ENCODE measurements around the gene DOCK7.

Gene DOCK7

DNA sequence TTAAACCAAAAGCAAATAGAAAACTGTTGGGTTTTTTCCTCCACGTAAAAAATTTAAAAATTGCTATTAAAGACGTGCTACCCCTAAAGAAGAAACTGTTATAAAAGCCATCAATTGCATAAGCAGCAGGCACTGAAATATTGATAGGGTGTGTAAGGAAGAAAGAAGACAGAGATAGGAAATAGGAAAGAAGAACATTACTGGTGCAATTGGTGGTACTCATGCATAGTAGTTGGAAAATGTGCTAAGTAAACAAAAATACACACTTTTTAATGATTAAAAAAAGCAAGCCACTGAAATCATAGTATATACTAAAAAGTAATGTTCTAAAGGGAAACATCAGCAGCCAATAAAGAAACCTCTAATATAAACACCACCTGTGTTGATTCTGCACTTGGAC lies 143.6 kb downstream of the DOCK7 start:
- Histone ChIP-seq H3K27me3 (ENCODE audit: insufficient read depth, low read length) (no peaks in the 10 kb centered on the region), H3K9me3 (ENCODE audit: insufficient read depth, low read depth, low read length) (no peaks in the 10 kb centered on the region), H2BK12ac (ENCODE audit: low read length) (no peak overlapping the region), H3K9ac (ENCODE audit: low read length) (no peak overlapping the region), H3K14ac (ENCODE audit: low read length) (no peak overlapping the region), H4K12ac (ENCODE audit: low read depth, low read length) (no peak overlapping the region), H3K18ac (ENCODE audit: low read length) (no peak overlapping the region), H2AK5ac (ENCODE audit: low read length) (no peak overlapping the region), H3K23ac (ENCODE audit: low read length) (no peak overlapping the region), H3K4me2 (ENCODE audit: low read length) (no peak overlapping the region), H3K4me1 (ENCODE audit: control insufficient read depth in 1 of 2, insufficient read depth in 2 of 2, low read length in 2 of 2) (no peaks in the 10 kb centered on the region), H3K4me3 (ENCODE audit: low read depth, low read length) (no peak overlapping the region), H3K4ac (ENCODE audit: low read depth, low read length) (no peak overlapping the region), H4K8ac (ENCODE audit: low read depth, low read length) (no peak overlapping the region), H3K79me2 (ENCODE audit: control insufficient read depth, insufficient read depth, low read length, poor library complexity) (no peaks in the 10 kb centered on the region), H2BK5ac (ENCODE audit: low read depth, low read length, poor library complexity) (no peak overlapping the region), H3K79me1 (ENCODE audit: low read length) (no peaks in the 10 kb centered on the region), H3K27ac (ENCODE audit: low read depth, low read length) (no peak overlapping the region), H4K91ac (ENCODE audit: low read depth, low read length) (no peak overlapping the region), H2AFZ (ENCODE audit: insufficient read depth, low read length, poor library complexity) (no peak overlapping the region), H2BK120ac (ENCODE audit: insufficient read depth, low read length, poor library complexity) (no peak overlapping the region), H3K36me3 (ENCODE audit: control insufficient read depth in 1 of 2, insufficient read depth in 2 of 2, low read length in 2 of 2) (peaks cover 0 to 2% of the 10 kb centered on the region in 2 experiments)
- no peak for DNase-seq
- WGBS (ENCODE audit: extremely low coverage, insufficient coverage, insufficient read length): no CpG with 5 or more reads among the region's 2 CpGs

DNA sequence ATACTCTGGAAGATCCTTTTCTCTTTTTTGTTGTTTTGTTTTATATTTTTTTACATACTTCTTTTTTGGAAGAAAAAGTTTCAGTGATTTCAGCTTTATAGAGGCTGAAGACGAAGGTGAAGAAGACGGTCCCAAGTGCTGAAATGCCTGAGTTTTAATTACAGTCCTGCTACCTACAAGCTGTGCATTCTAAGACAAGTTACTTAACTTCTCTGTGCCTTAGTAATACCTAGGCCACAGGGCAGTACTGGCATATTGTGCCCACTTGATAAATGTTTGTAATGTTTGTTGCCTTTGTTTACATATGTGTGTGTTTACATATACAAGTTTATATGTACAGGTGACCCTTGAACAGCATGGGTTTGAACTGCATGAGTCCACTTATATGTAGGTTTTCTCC lies 147.1 kb downstream of the DOCK7 start:
- H4K12ac ChIP-seq (ENCODE audit: low read depth, low read length): no peak overlapping the region
- no peak overlapping the region for H3K4me2 ChIP-seq (ENCODE audit: low read length)
- H2AK5ac ChIP-seq (ENCODE audit: low read length): no peak overlapping the region
- H4K91ac ChIP-seq (ENCODE audit: low read depth, low read length): no peak overlapping the region
- no peak overlapping the region for H3K27ac ChIP-seq (ENCODE audit: low read depth, low read length)
- DNase-seq: no peak
- no peaks in the 10 kb centered on the region for H3K4me1 ChIP-seq (ENCODE audit: control insufficient read depth in 1 of 2, insufficient read depth in 2 of 2, low read length in 2 of 2)
- H3K36me3 ChIP-seq (ENCODE audit: control insufficient read depth in 1 of 2, insufficient read depth in 2 of 2, low read length in 2 of 2): peaks cover 3 to 4% of the 10 kb centered on the region in 2 experiments
- H3K27me3 ChIP-seq (ENCODE audit: insufficient read depth, low read length): no peaks in the 10 kb centered on the region
- no peaks in the 10 kb centered on the region for H3K79me1 ChIP-seq (ENCODE audit: low read length)
- no peak overlapping the region for H3K23ac ChIP-seq (ENCODE audit: low read length)
- no peaks in the 10 kb centered on the region for H3K79me2 ChIP-seq (ENCODE audit: control insufficient read depth, insufficient read depth, low read length, poor library complexity)
- no peaks in the 10 kb centered on the region for H3K9me3 ChIP-seq (ENCODE audit: insufficient read depth, low read depth, low read length)
- H2BK120ac ChIP-seq (ENCODE audit: insufficient read depth, low read length, poor library complexity): no peak overlapping the region
- no peak overlapping the region for H4K8ac ChIP-seq (ENCODE audit: low read depth, low read length)
- WGBS (ENCODE audit: extremely low coverage, insufficient coverage, insufficient read length): no CpG with 5 or more reads among the region's 2 CpGs
- no peak overlapping the region for H2BK12ac ChIP-seq (ENCODE audit: low read length)
- no peak overlapping the region for H3K14ac ChIP-seq (ENCODE audit: low read length)
- H3K4ac ChIP-seq (ENCODE audit: low read depth, low read length): no peak overlapping the region
- no peak overlapping the region for H3K9ac ChIP-seq (ENCODE audit: low read length)
- no peak overlapping the region for H2BK5ac ChIP-seq (ENCODE audit: low read depth, low read length, poor library complexity)
- H3K18ac ChIP-seq (ENCODE audit: low read length): no peak overlapping the region
- no peak overlapping the region for H2AFZ ChIP-seq (ENCODE audit: insufficient read depth, low read length, poor library complexity)
- no peak overlapping the region for H3K4me3 ChIP-seq (ENCODE audit: low read depth, low read length)

DNA sequence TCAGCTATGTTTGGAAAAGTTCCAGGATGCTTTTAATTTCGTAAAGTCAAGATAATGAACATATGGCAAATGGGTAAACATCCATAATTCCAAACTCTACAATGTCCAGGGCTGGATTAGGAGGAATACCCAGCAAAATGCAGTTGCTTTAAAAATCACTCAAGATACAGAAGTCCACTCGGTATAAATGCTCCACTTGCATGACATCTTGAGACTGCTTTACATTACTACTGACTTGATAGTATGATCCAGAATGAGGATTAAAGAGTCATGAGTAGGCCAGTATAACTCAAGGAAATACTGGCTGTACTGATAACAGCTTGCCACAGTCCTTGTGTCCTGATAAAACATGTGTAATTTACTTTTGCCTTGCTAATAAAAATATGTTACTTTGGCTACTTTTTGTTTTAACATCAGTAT lies 149.1 kb downstream of the DOCK7 start:
- Histone ChIP-seq H3K9me3 (ENCODE audit: insufficient read depth, low read depth, low read length) (no peaks in the 10 kb centered on the region), H3K79me2 (ENCODE audit: control insufficient read depth, insufficient read depth, low read length, poor library complexity) (no peaks in the 10 kb centered on the region), H2BK12ac (ENCODE audit: low read length) (no peak overlapping the region), H2AFZ (ENCODE audit: insufficient read depth, low read length, poor library complexity) (no peak overlapping the region), H2AK5ac (ENCODE audit: low read length) (no peak overlapping the region), H2BK5ac (ENCODE audit: low read depth, low read length, poor library complexity) (no peak overlapping the region), H4K12ac (ENCODE audit: low read depth, low read length) (no peak overlapping the region), H3K18ac (ENCODE audit: low read length) (no peak overlapping the region), H3K27me3 (ENCODE audit: insufficient read depth, low read length) (no peaks in the 10 kb centered on the region), H3K4me2 (ENCODE audit: low read length) (no peak overlapping the region), H3K4me1 (ENCODE audit: control insufficient read depth in 1 of 2, insufficient read depth in 2 of 2, low read length in 2 of 2) (no peaks in the 10 kb centered on the region), H3K14ac (ENCODE audit: low read length) (no peak overlapping the region), H2BK120ac (ENCODE audit: insufficient read depth, low read length, poor library complexity) (no peak overlapping the region), H3K36me3 (ENCODE audit: control insufficient read depth in 1 of 2, insufficient read depth in 2 of 2, low read length in 2 of 2) (peaks cover 7 to 9% of the 10 kb centered on the region in 2 experiments), H3K4me3 (ENCODE audit: low read depth, low read length) (no peak overlapping the region), H4K91ac (ENCODE audit: low read depth, low read length) (no peak overlapping the region), H3K23ac (ENCODE audit: low read length) (no peak overlapping the region), H3K9ac (ENCODE audit: low read length) (no peak overlapping the region), H3K79me1 (ENCODE audit: low read length) (no peaks in the 10 kb centered on the region), H3K27ac (ENCODE audit: low read depth, low read length) (no peak overlapping the region), H3K4ac (ENCODE audit: low read depth, low read length) (no peak overlapping the region), H4K8ac (ENCODE audit: low read depth, low read length) (no peak overlapping the region)
- WGBS (ENCODE audit: extremely low coverage, insufficient coverage, insufficient read length): no CpG with 5 or more reads among the region's 2 CpGs
- no peak for DNase-seq

DNA sequence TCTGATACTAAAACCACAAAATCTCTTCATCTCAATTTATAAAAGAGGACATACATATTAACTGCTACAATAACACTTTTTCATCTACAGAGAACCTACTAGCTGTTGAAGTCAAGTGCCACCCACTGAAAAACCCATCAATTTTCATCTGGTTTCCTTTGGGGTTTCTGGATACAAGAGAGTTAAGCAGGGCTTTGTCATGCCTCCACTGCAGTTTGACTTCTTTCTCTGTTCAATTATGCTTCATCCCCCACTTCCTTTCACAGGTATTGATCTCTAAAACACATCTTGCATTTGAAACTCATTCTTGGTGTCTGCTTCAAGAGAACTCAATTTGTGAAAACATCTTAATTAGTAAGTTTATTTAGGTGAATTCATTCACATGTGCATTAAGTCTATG lies 151.3 kb downstream of the DOCK7 start:
- Histone ChIP-seq H3K27ac (ENCODE audit: low read depth, low read length) (no peak overlapping the region), H4K8ac (ENCODE audit: low read depth, low read length) (no peak overlapping the region), H3K9me3 (ENCODE audit: insufficient read depth, low read depth, low read length) (no peaks in the 10 kb centered on the region), H3K36me3 (ENCODE audit: control insufficient read depth in 1 of 2, insufficient read depth in 2 of 2, low read length in 2 of 2) (peaks cover 10 to 11% of the 10 kb centered on the region in 2 experiments), H4K12ac (ENCODE audit: low read depth, low read length) (no peak overlapping the region), H2AK5ac (ENCODE audit: low read length) (no peak overlapping the region), H3K4me1 (ENCODE audit: control insufficient read depth in 1 of 2, insufficient read depth in 2 of 2, low read length in 2 of 2) (no peaks in the 10 kb centered on the region), H3K79me2 (ENCODE audit: control insufficient read depth, insufficient read depth, low read length, poor library complexity) (no peaks in the 10 kb centered on the region), H3K79me1 (ENCODE audit: low read length) (no peaks in the 10 kb centered on the region), H2BK12ac (ENCODE audit: low read length) (no peak overlapping the region), H3K23ac (ENCODE audit: low read length) (no peak overlapping the region), H2AFZ (ENCODE audit: insufficient read depth, low read length, poor library complexity) (no peak overlapping the region), H3K4ac (ENCODE audit: low read depth, low read length) (no peak overlapping the region), H3K4me3 (ENCODE audit: low read depth, low read length) (no peak overlapping the region), H2BK5ac (ENCODE audit: low read depth, low read length, poor library complexity) (no peak overlapping the region), H3K4me2 (ENCODE audit: low read length) (no peak overlapping the region), H3K27me3 (ENCODE audit: insufficient read depth, low read length) (no peaks in the 10 kb centered on the region), H3K14ac (ENCODE audit: low read length) (no peak overlapping the region), H3K9ac (ENCODE audit: low read length) (no peak overlapping the region), H3K18ac (ENCODE audit: low read length) (no peak overlapping the region), H4K91ac (ENCODE audit: low read depth, low read length) (no peak overlapping the region), H2BK120ac (ENCODE audit: insufficient read depth, low read length, poor library complexity) (no peak overlapping the region)
- DNase-seq: no peak
